A673 (cell line): ENCODE measurements around the gene ENHO. TPM values are rescaled to one million over a fixed set of nuclear protein-coding genes. Genes with fewer than 3 reads are reported as not detected.

Source experiments
- BruUV-seq: library from RNA; stranded (reverse); fragments of 400-500 nt; replicated peaks from 2 replicates; lab custom pipeline; 2021; lab: Mats Ljungman, UMichigan
- CTCF ChIA-PET: fragments of 300-600 bp; sonication (Branson Sonifier 250); formaldehyde crosslinking; loops from one replicate; lab custom pipeline; 2022; ENCODE audit warnings: antibody characterized with exemption; lab: Charles Lee
- POLR2A ChIA-PET: fragments of 300-600 bp; sonication (Branson Sonifier 250); formaldehyde crosslinking; loops from one replicate; lab custom pipeline; 2022; ENCODE audit warnings: antibody characterized with exemption; ENCODE audit not compliant: low non-redundant PET; lab: Charles Lee
- DNase-seq: peaks from one replicate; pipeline ENCODE4 v3.0.0-alpha.2; 2015; ENCODE audit warnings: low spot score
- H3K27ac ChIP-seq: fragments of 200-600 bp; sonication (generic); 2 replicates; pipeline ENCODE4 v1.5.1; 2016; ENCODE audit warnings: mixed run types, low read depth, mild to moderate bottlenecking, mixed read lengths, antibody characterized with exemption, low read length; ENCODE audit not compliant: poor library complexity, severe bottlenecking
- H3K27me3 ChIP-seq: fragments of 200-600 bp; sonication (generic); replicated peaks from 2 replicates; pipeline ENCODE4 v1.6.1; 2017; ENCODE audit warnings: mixed run types, low read depth, mild to moderate bottlenecking, mixed read lengths, antibody characterized with exemption, low read length; ENCODE audit not compliant: insufficient read depth, poor library complexity
- H3K36me3 ChIP-seq: fragments of 200-600 bp; sonication (generic); 2 replicates; pipeline ENCODE4 v1.6.1; 2016; ENCODE audit warnings: mixed run types, mild to moderate bottlenecking, mixed read lengths, antibody characterized with exemption, low read length; ENCODE audit not compliant: insufficient read depth, poor library complexity, severe bottlenecking
- H3K4me1 ChIP-seq: fragments of 200-600 bp; sonication (generic); 2 replicates; pipeline ENCODE4 v1.6.1; 2017; ENCODE audit warnings: mixed run types, mild to moderate bottlenecking, mixed read lengths, antibody characterized with exemption, low read length; ENCODE audit not compliant: insufficient read depth, poor library complexity, severe bottlenecking
- H3K4me3 ChIP-seq: fragments of 200-600 bp; sonication (generic); 2 replicates; pipeline ENCODE4 v1.5.1; 2016; ENCODE audit warnings: low read depth, mixed run types, mild to moderate bottlenecking, mixed read lengths, low read length; ENCODE audit not compliant: poor library complexity, severe bottlenecking
- H3K9me3 ChIP-seq: fragments of 200-600 bp; sonication (generic); 2 replicates; pipeline ENCODE4 v1.6.1; 2016; ENCODE audit warnings: mixed run types, low read depth, mild to moderate bottlenecking, mixed read lengths, antibody characterized with exemption, low read length; ENCODE audit not compliant: poor library complexity, severe bottlenecking
- EZH2 ChIP-seq: fragments of 200-600 bp; sonication (generic); IDR thresholded peaks from 2 replicates; pipeline ENCODE4 v1.6.1; 2017; ENCODE audit warnings: borderline replicate concordance, low read depth, mild to moderate bottlenecking, mixed read lengths, antibody characterized with exemption, low read length; ENCODE audit not compliant: poor library complexity, severe bottlenecking
- intact Hi-C: fragments of 100-400 bp; cut with micrococcal nuclease; formaldehyde crosslinking; loops from one replicate; pipeline ENCODE4 v1.10.0; 2022; ENCODE audit not compliant: unreplicated experiment
- total RNA-seq: library from RNA; stranded (reverse); gene quantifications from 2 replicates; pipeline ENCODE4 v1.2.3, GENCODE V29; 2021
- TF ChIP-seq, protein P1 (sequence below): fragments of 300-800, 200-600 bp; sonication (generic); conservative IDR thresholded peaks from 2 replicates; pipeline ENCODE4 v1.5.1; 2017; ENCODE audit warnings: low read depth, mild to moderate bottlenecking, antibody characterized with exemption, low read length, moderate library complexity, mixed read lengths

ENHO gene
- total RNA-seq, 1 experiment from 2014 or later, result 1.2 TPM

DNA sequence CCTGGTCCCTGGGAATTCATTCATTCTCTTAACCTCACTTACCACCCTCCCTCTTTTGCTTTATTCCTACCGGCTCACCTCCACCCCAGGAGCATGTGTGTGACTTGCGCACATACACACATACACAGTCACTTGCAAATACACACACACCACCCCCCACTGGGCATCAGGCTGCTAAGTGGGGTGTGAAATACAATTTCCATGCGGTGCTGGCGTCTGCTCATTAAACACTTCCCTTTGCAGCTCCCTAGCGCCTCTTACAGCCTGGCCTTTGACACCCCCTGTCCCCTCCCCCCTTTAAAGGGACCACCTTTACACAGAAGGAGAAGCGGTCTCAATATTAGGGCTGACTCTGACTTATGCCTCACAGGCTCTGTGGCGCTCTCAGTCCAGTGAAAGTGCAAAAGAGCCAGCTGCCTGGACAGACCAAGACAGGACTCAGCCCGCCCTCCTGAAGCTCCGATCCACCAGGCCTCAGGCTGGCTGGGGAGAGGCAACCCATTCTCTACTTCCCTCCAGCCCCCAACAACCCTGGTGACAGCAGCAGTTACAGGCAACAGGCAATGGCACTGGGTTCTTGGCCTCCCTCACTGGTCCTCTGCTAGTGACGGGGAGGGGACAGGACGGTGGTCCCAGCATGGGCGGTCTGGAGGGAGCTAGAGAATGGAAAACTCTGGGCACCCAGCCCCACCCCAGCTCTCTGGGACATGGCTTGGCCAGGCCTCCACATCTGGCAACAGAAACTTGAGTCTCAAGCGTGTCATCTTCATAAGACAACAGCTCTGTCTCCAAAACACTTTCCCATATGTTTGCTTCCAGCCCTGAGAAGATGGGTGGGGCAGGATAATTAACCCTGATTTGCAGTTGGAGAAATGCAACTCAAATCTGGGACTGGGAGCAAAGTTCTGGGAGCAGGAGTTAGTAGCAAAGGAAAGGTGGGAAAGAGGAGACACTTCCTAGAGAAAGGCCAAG lies 12.0 kb downstream of the ENHO start:
- Histone ChIP-seq H3K36me3 (no peaks in the 10 kb centered on the region), H3K9me3 (no peaks in the 10 kb centered on the region), H3K4me3 (no peak overlapping the region), H3K4me1 (peaks cover 16% of the 10 kb centered on the region), H3K27me3 (no peaks in the 10 kb centered on the region), H3K27ac (no peak overlapping the region)
- no TSS peak for BruUV-seq
- DNase-seq, result peak; percentile 54
- no peak for TF ChIP-seq EZH2
- TF ChIP-seq, protein P1, sequence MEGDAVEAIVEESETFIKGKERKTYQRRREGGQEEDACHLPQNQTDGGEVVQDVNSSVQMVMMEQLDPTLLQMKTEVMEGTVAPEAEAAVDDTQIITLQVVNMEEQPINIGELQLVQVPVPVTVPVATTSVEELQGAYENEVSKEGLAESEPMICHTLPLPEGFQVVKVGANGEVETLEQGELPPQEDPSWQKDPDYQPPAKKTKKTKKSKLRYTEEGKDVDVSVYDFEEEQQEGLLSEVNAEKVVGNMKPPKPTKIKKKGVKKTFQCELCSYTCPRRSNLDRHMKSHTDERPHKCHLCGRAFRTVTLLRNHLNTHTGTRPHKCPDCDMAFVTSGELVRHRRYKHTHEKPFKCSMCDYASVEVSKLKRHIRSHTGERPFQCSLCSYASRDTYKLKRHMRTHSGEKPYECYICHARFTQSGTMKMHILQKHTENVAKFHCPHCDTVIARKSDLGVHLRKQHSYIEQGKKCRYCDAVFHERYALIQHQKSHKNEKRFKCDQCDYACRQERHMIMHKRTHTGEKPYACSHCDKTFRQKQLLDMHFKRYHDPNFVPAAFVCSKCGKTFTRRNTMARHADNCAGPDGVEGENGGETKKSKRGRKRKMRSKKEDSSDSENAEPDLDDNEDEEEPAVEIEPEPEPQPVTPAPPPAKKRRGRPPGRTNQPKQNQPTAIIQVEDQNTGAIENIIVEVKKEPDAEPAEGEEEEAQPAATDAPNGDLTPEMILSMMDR, result no peak
- intact Hi-C loops, result no loop called here
- ChIA-PET CTCF (interaction anchor here (1.4 kb wide), 1 partner anchor 107 kb away, joined by 4 read pairs; no protein-coding TSS in a partner anchor), POLR2A (no interaction called here)

DNA sequence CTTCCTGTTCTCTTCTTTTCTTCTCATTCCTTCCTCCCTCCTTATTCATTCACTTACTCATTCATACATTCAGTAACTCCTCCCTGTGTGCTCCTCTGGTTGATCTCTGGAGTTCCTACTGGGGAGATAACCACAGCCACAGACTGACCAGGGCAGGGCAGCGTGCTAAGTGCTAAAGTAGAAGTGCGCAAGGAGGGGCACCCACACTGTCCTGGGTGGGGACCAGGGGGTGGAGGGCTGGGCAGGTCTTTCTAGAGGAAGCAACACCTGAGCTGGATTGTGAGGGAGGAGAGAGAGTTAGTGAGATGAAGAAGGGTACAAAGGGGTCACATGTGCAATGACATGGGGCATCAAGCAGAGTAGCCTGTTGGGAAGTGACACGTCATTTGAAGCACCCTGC lies 13.8 kb downstream of the ENHO start:
- Histone ChIP-seq H3K27ac (no peak overlapping the region), H3K9me3 (no peaks in the 10 kb centered on the region), H3K4me1 (peaks cover 14% of the 10 kb centered on the region), H3K36me3 (no peaks in the 10 kb centered on the region), H3K4me3 (no peak overlapping the region), H3K27me3 (no peaks in the 10 kb centered on the region)
- intact Hi-C loops, result no loop called here
- ChIA-PET POLR2A (no interaction called here), CTCF (no interaction called here)
- no peak for TF ChIP-seq EZH2
- TF ChIP-seq, protein P1, result no peak
- DNase-seq, result no peak
- no TSS peak for BruUV-seq

DNA sequence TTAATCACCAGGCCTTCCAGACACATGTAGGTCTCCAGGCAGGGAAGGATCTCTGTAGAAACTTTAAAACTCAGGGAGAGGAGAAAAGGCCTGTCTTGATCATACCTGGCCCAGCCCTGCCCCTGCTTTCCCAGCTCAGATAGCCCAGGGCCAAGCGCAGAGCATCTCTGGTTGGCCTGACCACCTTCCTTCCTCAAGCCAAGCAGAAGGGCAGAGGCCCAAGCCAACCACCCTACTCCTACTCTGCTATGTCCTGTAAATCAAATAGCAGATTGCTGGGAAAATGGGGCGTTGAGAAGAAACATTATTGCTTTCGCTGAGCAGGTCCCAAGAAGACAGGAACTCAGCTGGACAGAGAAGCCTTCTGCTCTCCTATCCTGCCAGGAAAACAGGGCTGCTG lies 14.3 kb downstream of the ENHO start:
- H3K36me3 ChIP-seq, result no peaks in the 10 kb centered on the region
- intact Hi-C loops, result no loop called here
- DNase-seq, result no peak
- peaks cover 9% of the 10 kb centered on the region for H3K4me1 ChIP-seq
- ChIA-PET POLR2A (no interaction called here), CTCF (no interaction called here)
- no peak for TF ChIP-seq EZH2
- TF ChIP-seq, protein P1, result no peak
- H3K9me3 ChIP-seq, result no peaks in the 10 kb centered on the region
- no TSS peak for BruUV-seq
- H3K27ac ChIP-seq, result no peak overlapping the region
- no peak overlapping the region for H3K4me3 ChIP-seq
- H3K27me3 ChIP-seq, result no peaks in the 10 kb centered on the region
